GM18909 (cell line): ENCODE data around the gene MYOM3.

Source experiments
- ATAC-seq: cut with Tn5 transposase; IDR thresholded peaks from one replicate; pipeline ENCODE4 v1.9.1; 2021; ENCODE audit warnings: mild to moderate bottlenecking; ENCODE audit not compliant: unreplicated experiment, poor library complexity

Gene MYOM3

DNA sequence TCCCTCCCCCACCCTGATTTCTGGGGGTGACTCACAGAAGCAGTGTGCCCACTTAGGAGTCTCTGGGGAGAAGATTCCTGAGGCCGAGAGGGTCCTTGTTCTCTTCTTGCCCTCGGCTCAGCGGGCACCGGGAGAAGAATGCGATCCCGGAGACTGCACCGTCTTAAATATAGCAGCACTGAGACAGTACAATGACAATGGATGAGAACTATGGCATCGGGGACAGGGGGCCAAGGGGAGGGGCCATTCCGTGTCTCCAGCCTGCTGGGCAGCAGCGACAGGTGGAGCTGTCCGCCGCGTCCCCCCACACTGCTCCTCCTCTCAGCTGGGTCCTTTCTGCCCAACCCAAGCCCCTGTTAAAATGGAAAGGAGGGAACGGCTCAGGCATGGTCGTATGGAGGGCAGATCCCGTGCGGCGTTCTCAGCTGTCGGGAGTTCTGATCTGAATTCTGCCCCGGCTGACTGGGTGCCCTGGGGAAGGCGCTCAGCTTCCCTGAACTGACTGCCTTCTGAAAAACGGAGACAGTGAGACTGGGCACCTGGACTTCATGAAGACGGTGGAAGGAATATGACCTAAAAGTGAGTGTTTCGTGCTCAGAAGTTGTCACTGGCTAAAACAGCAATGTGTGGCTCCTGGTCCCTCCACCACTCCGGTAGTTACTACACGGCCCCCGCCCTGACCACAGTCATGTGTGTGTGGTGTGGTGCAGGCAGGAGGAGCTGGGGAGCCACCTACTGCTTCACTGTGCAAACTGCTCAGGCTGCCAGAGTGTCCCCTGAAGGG lies at the start of gene MYOM3:
Gene MYOM3 (minus strand): TSS at position 140 of the 784 bp plus-strand sequence. CDS start 3,499 bp downstream, outside the sequence.
- no peak for ATAC-seq

DNA sequence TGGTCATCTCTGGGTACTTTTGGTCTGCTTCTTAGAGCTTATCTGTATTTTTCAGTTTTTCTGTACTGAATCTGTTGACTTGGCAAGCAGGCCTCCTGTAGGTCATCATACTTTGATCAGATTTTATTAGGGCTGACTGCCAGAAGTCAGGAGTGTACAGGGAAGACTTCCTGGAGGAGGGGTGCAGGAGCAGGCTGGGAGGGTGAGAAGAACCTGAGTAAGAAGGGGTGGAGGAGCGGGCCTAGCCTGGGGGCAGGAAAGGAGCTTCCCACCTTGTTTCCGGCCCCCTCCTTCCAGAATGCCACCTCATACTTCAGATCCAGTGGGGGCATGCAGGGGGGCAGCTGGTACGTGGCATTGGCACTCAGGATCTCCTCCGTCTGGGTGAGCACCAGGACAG lies 49.3 kb upstream of the MYOM3 start:
- ATAC-seq: no peak

DNA sequence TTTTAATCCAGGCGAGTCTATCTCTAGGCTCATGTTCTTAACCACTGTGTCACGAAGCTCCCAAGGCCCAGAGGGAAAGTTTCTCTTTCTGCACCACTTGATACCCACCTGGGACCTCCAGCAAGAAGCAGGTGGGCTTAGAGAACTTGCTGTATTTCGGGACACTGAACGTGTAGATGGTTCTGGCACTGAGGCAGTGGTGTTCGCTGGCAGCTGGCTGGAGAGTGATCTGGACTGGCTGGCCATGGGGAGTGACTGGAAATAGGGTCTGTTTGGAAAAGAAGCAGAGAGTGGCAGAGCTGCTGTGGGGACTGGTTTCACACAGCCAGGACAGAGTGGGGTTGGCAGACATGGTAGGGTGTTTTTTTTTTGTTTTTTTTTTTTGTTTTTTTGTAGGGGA lies 47.4 kb upstream of the MYOM3 start:
- no peak for ATAC-seq

DNA sequence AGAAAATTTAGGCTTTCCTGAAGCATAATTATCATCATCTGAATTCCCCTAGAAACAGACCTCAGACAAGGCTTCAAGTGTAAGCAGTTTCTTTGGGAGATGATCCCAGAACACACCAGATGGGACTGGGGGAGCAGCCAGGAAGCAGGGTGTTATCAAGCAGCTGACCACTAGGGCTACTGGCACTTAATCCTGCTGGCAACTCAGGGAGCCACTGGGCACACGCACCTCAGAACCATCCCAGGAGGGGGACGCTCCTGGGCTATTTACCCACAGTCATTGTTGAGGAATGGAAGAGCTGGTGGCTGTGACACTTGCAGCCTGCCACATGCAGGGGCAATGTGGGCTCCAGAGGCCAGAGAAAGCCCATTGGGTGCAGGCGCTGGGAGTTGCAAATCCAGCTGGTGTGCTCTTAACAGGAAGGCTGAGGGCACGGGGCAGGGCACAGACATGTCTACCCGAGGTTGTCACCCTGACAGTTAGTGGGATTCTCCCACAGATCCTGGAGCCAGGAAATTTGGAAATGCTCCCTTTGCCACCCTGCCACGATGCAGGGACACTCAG lies 46.1 kb upstream of the MYOM3 start:
- no peak for ATAC-seq

DNA sequence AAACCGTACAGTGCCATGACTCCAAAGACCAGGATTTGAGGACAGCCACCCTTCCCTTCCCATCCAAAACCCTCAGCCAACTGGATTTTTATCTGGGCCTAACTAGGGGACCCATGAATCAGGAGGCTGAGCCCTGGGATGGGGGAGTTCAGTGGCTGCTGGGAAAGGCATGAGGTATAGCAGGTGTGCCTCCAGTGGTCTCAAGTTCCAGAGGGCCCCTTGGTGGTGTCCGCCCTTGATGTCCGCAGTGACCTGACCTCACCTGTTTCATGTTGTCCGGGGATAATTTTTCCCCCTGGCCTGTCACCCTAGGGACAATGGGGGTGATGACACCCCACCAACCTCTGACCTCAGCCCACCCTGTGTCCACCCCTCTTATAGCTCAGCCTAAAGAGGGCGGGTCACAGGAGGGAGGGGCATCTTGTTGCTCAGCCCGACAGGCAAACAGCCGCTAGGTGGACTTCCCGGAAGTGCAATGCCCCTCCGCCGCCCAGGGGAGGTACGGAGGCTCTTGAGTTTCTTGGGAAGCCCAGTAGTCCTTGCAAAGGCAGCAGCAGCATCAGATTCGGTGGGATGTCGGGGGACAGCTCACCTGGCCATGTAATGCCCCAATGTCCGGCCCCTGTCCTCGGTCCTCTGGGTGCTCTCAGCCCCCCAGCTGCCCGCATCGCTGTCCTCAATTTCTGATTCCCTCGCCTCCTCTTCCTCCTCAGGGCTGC lies 44.8 kb upstream of the MYOM3 start:
- no peak for ATAC-seq

DNA sequence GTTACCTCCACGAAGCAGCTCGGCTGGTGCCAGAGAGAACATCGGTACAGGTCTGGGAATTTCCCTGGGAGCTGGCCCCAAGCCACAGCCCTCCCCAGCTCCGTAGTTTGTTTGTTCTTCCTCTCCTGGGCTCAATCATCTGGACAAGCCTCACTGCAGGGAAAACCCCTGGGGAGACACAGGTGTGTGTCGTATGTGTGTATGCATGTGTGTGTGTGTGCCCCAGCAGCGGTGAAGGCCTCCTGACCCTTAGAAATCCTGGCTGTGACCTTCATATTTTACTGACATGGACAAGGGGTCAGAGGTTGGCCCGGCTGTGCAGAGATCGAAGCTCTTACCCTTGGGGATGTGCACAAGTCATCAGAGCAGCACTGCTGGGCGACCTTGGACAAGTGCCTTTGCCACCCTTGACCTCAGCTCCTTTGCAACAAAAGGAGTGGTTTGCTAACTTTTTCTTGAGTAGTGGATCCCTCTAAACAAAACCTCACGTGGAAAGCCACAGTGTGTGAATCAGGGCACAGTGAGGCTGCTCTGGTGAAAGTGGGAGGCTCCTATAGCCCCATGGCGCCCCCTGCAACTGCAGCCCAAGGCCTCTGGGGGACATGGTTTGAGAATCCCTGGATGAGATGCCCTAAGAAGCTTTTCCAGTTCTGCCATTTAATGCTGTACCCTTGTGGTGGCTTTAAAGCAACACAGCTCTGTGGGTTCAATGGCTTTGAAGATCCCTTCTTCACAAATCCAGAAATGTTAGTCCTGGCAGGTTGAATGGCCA lies 43.3 kb upstream of the MYOM3 start:
- no peak for ATAC-seq

DNA sequence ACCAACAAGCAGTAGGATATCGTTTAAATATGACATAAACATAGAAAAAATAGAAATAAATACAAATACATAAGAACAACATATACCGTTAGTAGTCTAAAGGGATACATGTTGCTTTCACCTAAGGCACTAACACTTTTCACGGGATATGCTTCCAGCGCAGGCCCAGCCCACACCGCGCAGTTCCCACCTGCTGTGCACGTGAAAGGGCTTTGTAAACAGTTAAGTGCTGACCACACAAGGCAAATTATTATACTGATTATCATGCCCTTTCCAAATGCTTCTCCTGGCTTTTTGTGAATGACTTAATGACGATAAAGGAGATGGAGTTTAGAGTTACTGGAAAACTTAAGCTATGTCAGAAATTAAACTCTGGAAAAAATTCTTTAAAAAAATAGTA lies 42.3 kb upstream of the MYOM3 start:
- no peak for ATAC-seq

DNA sequence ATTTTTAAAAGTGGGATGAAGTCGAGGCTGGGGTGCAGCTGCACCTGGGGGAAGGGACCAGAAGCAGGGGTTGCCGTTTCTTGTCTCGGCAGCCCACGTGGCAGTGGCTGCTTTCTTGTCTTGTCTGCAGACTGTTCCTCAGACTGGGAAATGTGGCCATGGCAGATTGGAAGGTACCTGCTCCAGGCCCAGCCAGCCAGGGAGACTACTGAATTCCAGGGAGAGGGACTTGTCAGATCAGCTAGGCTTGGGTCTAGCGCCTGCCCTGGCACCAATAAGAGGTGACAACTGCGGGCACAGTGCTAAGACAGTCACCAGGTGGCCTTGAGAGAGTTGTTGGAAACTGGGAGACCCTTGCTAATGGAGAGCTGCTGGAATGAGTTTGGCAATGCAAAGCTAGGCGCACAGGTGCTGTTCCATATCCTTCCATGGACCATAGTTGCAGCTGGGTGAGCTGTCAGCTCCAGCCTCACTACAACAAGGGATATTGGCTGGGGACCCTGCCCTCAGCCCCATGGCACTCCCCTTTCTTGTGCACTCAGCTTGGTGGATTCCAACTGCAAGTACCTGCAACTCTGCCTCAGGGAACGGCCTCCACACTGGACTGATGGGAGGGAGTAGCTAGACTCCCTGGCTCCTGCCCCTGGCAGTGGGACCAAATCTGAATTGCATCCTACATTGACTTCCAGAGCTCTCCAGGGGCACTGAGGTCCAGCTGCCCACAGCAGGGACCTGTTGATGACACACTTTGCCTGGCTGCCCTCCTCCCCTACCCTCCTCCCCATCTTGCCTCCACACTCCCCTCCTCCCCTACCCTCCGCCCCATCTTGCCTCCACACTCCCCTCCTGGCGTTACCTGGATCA lies 40.9 kb upstream of the MYOM3 start:
- no peak for ATAC-seq

DNA sequence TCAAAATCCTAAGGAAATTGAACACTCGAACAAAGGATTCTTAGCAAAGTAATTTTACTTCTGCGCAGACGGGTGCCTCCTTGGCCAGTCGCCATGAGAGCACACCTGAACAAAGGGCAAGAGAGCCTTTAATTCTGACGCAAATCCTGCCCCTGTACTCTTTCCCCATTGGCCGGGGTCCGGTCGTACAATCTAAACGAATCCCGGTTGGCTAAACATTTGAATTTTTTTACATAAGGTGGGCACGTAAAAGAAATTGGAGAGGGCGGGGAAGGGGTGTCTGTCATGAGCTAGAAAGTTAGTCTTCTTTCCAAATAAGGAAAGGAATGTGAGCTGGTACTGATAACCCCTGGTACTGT lies 39.2 kb upstream of the MYOM3 start:
- no peak for ATAC-seq

DNA sequence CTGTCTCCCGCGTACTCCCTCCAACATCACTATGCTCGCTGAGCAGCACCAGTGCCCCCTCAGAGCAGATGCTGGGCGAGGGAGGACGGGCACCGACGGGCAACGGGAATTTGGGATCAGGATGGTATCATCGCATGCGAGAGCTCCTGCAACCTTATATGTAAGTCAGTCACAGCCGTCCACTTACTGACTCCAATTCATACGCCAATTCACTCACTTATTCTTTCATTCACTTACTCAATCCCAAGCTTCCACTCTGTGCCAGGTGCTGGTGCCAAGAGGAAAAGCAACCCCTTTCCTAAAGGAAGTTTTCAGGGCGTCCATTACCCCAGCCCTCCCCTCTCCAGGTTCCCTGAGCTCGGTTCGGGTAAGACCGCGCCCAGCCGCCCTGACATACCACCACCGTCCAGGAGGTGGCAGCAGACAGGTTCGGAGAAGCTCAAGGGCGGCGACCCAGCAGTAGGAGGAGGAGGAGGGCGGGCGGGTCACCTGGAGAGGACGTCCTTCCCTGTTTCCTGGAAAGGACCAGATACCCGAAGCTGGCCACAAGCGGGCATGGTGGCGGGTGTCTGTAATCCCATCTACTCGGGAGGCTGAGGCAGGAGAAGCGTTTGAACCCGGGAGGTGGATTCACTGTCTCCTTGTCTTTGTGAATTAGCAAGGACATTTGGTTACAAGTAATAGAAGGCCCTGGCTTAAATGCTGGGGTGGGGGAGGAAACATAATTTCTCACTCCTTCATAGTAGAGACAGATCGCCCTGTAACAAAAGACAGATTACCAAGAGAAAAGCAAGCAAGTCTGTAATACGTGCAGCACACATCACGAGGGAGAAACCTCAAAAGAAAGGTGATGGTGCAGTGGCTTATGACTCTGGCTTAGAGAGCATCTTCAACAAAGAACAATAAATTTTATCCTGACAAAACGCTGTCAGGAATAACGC lies 38.6 kb upstream of the MYOM3 start:
- ATAC-seq: peak; percentile 64

DNA sequence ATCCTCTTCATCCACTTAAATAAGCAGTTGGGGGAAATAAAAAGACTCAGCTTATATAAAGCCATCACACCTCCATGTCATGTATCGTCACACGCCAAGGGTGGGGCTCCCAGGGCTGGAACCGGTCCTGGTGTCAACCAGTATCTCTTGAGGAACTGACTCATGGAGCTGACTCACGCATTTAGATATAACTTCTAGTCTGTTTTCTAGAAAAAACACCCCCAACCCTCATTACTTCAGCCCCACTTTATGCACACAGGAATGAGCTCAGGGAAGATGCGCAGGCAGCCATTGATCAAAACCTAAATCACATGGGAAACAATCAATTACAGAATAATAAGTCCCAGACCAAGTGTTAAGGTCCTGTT lies 37.9 kb upstream of the MYOM3 start:
- ATAC-seq: no peak

DNA sequence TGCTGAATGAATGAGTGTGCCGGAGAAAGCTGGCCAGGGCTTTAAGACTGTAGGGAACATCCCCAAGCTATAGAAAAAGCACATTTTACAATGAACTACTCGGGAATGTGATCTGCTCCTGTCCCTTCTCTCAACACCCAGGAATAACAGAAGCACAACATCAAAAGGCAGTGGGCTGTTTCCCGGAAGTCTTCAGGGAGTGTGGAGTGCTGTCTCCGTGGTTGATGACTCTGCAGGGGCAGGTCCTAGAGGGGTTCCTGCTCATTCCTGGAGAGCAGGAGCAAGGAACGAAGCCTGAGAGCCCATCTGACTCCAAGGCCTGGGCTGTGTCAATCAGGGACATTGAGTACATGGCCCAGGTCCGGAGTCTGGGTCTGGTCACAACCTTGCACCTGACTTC lies 35.9 kb upstream of the MYOM3 start:
- no peak for ATAC-seq

DNA sequence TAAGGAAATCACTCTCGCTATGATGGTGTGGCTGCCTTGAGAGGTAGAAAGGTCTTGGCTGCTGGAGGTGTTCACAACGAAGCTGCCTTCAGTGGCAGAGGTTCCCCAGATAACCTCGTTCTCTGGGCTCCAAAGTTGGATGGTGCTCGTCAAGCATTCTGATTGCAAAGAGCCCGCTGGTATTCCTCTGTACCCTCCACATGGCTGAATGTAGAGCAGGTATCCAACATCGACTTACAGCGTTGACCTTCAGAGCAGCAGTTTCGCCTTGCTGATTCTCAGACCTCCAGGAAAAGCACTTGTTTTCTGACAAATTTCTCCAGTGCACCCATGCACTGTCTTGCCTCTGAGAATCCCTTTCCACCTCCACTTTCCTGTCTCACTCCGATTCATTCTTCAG lies 35.3 kb upstream of the MYOM3 start:
- no peak for ATAC-seq

DNA sequence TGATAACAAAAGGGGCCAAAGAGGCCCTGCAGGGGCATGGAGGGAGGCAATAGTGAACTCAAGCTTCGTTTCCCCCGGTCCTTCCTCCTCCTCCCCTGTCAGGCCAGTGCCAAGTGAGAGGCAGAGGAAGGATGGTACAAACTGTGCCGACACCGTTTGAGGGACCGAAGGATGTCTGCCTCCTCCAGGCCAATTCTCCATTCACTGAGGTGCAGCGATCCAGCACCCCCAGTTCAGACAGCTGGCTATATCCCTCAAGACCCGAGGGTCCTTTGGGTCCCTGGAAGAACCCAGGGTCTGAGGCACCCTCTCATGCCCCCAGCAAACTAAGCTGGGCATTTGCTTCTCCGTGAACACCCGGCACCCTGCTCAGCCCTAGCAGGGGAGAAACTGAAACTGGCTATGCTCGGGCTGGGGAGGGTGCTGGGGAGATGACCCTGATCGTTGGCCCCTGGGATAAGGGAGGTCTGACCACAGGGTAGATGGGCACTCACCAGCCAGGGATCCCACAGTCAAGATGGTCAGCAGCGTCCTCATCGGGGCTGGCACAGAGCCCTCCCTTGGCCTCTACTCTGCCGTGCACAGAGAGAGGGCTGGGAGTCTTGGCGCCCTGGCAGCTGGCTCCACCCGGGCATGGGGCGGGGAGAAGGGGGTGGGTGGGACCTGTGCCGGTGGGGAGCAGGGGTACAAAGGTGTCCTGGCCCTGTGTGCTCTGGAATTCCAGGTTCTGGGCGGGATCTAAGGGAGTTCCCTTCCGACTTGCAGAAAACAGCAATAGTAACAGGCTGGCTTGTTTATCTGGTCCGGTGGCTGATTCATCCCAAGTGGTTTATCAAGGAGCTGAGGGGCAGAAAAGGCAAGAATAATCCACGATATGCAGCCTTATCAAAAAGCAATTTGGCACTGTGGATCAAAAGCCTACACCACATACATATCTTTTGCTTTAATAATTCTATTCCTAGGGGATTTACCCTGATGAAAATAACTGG lies 30.9 kb upstream of the MYOM3 start, which contains the start of gene IL22RA1:
Gene IL22RA1 (minus strand): TSS at position 595 of the 989 bp plus-strand sequence. CDS start 58 bp downstream, at position 537.
- no peak for ATAC-seq

DNA sequence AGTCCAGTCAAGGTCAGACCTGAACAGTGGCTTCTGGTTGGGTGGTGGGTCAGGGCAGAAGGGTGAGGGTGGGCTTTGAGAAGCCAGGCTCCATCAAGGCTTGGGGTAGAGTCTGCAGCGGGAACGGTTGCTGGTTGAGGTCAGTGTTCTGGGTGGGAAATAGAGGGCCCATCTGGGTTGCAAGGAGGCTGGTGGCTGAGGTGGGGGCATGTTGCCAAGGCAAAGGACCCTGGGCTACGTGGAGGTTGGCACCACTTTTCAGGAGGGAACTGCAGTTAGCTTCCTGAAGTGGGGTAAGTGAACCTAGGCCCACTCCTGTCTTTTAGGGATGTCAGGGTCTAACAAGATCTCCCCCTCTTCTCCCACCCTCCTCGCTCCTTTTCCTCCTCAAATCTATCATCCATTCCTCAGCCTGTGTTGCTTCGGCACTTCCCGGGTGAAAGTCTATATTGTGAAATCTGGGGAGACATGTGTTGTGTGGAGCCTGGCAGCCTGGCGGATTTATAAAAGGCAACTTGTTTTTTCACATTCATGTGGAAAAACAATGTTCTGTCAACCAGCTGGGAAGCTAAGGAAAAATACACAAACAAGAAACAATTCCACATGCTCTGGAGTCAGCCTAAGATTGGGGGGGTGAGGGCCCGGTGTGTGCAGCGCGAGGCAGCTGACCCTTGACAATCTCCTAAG lies 29.5 kb upstream of the MYOM3 start:
- ATAC-seq: no peak

DNA sequence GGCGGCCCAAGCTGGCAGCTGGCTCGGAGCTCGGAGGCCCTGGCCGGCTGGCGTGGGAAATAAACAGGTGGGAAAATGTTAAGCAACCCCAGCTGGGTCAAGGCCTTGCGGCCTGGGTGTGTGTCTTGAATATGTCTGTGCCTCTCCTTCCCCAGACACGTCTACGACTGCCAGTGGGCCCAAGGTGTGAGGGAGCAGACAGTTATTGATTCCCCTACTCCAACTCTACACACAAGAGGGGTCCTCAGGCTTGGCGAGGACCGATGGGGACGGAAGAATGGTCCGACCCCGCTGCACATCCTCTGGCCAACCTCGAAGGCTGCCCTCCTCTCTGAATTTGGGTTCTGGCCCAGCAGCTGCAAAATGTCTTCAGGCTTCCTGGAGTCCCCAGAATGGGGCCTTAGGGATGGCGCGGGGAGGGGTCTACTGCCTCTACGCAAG lies 28.8 kb upstream of the MYOM3 start:
- ATAC-seq: no peak

DNA sequence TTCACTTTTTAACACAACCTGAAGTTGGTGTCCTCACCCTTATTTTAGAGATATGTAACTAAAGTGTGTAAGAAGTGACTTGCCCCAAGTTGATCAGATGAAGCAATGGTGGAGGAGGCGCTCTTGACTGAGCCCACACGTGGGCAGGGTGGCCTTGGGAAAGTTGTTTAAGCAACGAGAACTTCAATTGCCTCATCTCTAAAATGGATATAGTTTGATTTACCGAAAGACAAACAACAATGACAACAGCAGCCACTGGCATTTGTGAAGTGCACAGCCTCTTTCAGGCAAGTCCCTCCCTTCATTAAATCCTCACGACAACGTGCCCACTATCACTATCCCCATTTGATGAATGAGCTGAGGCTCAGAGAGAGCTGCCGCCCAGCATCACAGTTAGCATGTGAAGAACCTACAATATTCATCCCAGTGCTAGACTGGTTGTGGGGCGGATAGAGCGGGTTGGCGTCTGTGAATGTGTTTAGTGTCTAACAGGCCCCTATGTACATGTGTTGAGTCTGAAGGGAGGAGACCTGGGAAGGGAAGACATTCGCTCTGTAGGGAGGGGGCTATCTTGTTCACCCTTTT lies 28.0 kb upstream of the MYOM3 start:
- ATAC-seq: no peak
